ENCODE measurements around the gene CKMT1B. TPM values are rescaled to one million over a fixed set of nuclear protein-coding genes. Genes with fewer than 3 reads are reported as not detected.
"Not testable (repeated sequence)": the region's sequence is repeated elsewhere in the genome, so short reads cannot be mapped to it uniquely, and the experiment has no call there.

CKMT1B gene
- total RNA-seq (2012; rRNA removed), result 0.25 TPM in 1 of 2 replicates, not detected in the other

GRCh38 chr15:43593328-43594190 is at the start of gene CKMT1B:
TSS of gene CKMT1B (plus strand) at chr15:43594027. CDS start at chr15:43594219, 192 bp downstream.
- H3K9me3 ChIP-seq (replicated peaks; ENCODE audit: low read length); H3K27me3 ChIP-seq (ENCODE audit: control insufficient read depth, insufficient read depth, low read length); H3K4me2 ChIP-seq (ENCODE audit: low read length); H3K9ac ChIP-seq (ENCODE audit: low read depth, low read length); H3K4me3 ChIP-seq (ENCODE audit: low read length); H3K36me3 ChIP-seq (ENCODE audit: insufficient read depth, low read length); H3K4me1 ChIP-seq (ENCODE audit: control insufficient read depth, insufficient read depth, low read length): not testable (repeated sequence)

DNA sequence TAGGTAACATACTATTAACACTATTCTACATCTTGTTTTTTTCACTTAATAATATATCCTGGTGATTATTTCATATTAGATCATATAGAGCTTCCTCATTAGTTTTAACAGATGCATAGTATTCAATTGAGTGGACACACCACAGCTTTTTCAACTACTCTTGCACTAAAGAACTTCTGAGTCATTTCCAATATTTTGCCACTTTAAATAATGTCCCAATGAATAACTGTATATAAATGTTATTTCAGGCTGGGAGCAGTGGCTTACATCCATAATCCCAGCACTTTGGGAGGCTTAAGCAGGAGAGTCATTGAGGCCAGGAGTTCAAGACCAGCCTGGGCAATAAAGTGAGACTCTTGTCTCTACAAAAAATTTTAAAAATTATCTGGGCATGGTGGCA is 49.6 kb upstream of the CKMT1B start:
- H3K9ac ChIP-seq (ENCODE audit: low read depth, low read length), result no peak overlapping the region

GRCh38 chr15:43545426-43545825 is 48.4 kb upstream of the CKMT1B start:
- H3K27me3 ChIP-seq (ENCODE audit: control insufficient read depth, insufficient read depth, low read length), result no peaks in the 10 kb centered on the region
- no peak overlapping the region for H3K4me2 ChIP-seq (ENCODE audit: low read length)
- peaks cover 1% of the 10 kb centered on the region for H3K4me1 ChIP-seq (ENCODE audit: control insufficient read depth, insufficient read depth, low read length)
- H3K9me3 ChIP-seq (replicated peaks; ENCODE audit: low read length), result no peaks in the 10 kb centered on the region
- no peak overlapping the region for H3K9ac ChIP-seq (ENCODE audit: low read depth, low read length)
- no peaks in the 10 kb centered on the region for H3K36me3 ChIP-seq (ENCODE audit: insufficient read depth, low read length)
- H3K4me3 ChIP-seq (ENCODE audit: low read length), result no peak overlapping the region

More for the DNA sequence above, 49.6 kb upstream of the CKMT1B start:
- Histone ChIP-seq H3K4me1 (ENCODE audit: control insufficient read depth, insufficient read depth, low read length) (no peaks in the 10 kb centered on the region), H3K27me3 (ENCODE audit: control insufficient read depth, insufficient read depth, low read length) (no peaks in the 10 kb centered on the region), H3K36me3 (ENCODE audit: insufficient read depth, low read length) (no peaks in the 10 kb centered on the region), H3K4me3 (ENCODE audit: low read length) (no peak overlapping the region), H3K9me3 (replicated peaks; ENCODE audit: low read length) (no peaks in the 10 kb centered on the region), H3K4me2 (ENCODE audit: low read length) (no peak overlapping the region)

GRCh38 chr15:43547539-43547938 is 46.3 kb upstream of the CKMT1B start:
- Histone ChIP-seq H3K4me1 (ENCODE audit: control insufficient read depth, insufficient read depth, low read length) (peaks cover 10% of the 10 kb centered on the region), H3K4me2 (ENCODE audit: low read length) (no peak overlapping the region), H3K9ac (ENCODE audit: low read depth, low read length) (no peak overlapping the region), H3K27me3 (ENCODE audit: control insufficient read depth, insufficient read depth, low read length) (no peaks in the 10 kb centered on the region), H3K36me3 (ENCODE audit: insufficient read depth, low read length) (no peaks in the 10 kb centered on the region), H3K9me3 (replicated peaks; ENCODE audit: low read length) (no peaks in the 10 kb centered on the region), H3K4me3 (ENCODE audit: low read length) (no peak overlapping the region)

- no peak overlapping the region for H3K9ac ChIP-seq (ENCODE audit: low read depth, low read length)
- H3K36me3 ChIP-seq (ENCODE audit: insufficient read depth, low read length), result no peaks in the 10 kb centered on the region
Observed at GRCh38 chr15:43550527-43551363, 43.1 kb upstream of the CKMT1B start.

DNA sequence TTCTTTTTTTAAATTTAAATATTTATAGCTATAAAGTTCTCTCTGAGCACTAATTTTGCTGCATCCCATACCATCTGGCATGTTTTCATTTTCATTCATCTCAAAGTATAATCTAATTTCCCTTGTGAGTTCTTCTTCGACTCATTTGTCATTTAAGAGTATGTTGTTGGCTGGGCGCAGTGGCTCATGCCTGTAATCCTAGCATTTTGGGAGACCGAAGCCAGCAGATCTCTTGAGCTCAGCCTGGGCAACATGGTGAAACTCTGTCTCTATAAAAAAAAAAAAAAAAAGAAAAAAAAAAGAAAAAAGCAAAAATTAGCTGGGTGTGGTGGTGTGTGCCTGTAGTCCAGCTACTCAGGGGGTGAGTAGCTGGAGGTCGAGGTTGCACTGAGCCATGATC is 41.6 kb upstream of the CKMT1B start:
- Histone ChIP-seq H3K4me2 (ENCODE audit: low read length) (no peak overlapping the region), H3K9ac (ENCODE audit: low read depth, low read length) (no peak overlapping the region), H3K4me1 (ENCODE audit: control insufficient read depth, insufficient read depth, low read length) (peaks cover 10% of the 10 kb centered on the region), H3K27me3 (ENCODE audit: control insufficient read depth, insufficient read depth, low read length) (no peaks in the 10 kb centered on the region), H3K4me3 (ENCODE audit: low read length) (no peak overlapping the region), H3K9me3 (replicated peaks; ENCODE audit: low read length) (no peaks in the 10 kb centered on the region), H3K36me3 (ENCODE audit: insufficient read depth, low read length) (no peaks in the 10 kb centered on the region)

More at GRCh38 chr15:43550527-43551363, 43.1 kb upstream of the CKMT1B start:
- no peak overlapping the region for H3K4me3 ChIP-seq (ENCODE audit: low read length)
- H3K27me3 ChIP-seq (ENCODE audit: control insufficient read depth, insufficient read depth, low read length), result no peaks in the 10 kb centered on the region
- no peaks in the 10 kb centered on the region for H3K9me3 ChIP-seq (replicated peaks; ENCODE audit: low read length)
- H3K4me2 ChIP-seq (ENCODE audit: low read length), result no peak overlapping the region
- H3K4me1 ChIP-seq (ENCODE audit: control insufficient read depth, insufficient read depth, low read length), result peaks cover 10% of the 10 kb centered on the region

DNA sequence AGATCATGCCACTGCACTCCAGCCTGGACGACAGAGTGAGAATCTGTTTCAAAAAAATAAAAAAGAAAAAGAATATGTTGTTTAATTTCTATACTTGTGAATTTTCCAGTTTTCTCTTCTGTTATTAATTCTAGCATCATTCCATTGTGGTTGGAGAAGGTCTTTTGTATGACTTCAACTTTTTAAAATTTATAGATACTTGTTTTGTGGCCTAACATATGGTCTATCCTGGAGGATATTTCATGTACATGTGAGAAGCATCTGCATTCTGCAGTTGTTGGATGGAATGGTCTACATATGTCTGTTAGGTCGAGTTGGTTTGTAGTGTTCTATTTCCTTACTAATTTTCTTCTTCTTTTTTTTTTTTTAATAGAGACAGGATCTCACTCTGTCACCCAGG is 40.8 kb upstream of the CKMT1B start:
- H3K4me1 ChIP-seq (ENCODE audit: control insufficient read depth, insufficient read depth, low read length), result peaks cover 10% of the 10 kb centered on the region
- H3K9me3 ChIP-seq (replicated peaks; ENCODE audit: low read length), result no peaks in the 10 kb centered on the region
- H3K9ac ChIP-seq (ENCODE audit: low read depth, low read length), result no peak overlapping the region
- no peaks in the 10 kb centered on the region for H3K27me3 ChIP-seq (ENCODE audit: control insufficient read depth, insufficient read depth, low read length)
- no peaks in the 10 kb centered on the region for H3K36me3 ChIP-seq (ENCODE audit: insufficient read depth, low read length)
- no peak overlapping the region for H3K4me2 ChIP-seq (ENCODE audit: low read length)
- H3K4me3 ChIP-seq (ENCODE audit: low read length), result no peak overlapping the region

- H3K4me2 ChIP-seq (ENCODE audit: low read length); H3K4me3 ChIP-seq (ENCODE audit: low read length); H3K27me3 ChIP-seq (ENCODE audit: control insufficient read depth, insufficient read depth, low read length); H3K9ac ChIP-seq (ENCODE audit: low read depth, low read length); H3K9me3 ChIP-seq (replicated peaks; ENCODE audit: low read length); H3K36me3 ChIP-seq (ENCODE audit: insufficient read depth, low read length); H3K4me1 ChIP-seq (ENCODE audit: control insufficient read depth, insufficient read depth, low read length): not testable (repeated sequence)
Observed at GRCh38 chr15:43562753-43563152, 31.1 kb upstream of the CKMT1B start.

- H3K9ac ChIP-seq (ENCODE audit: low read depth, low read length); H3K36me3 ChIP-seq (ENCODE audit: insufficient read depth, low read length); H3K4me3 ChIP-seq (ENCODE audit: low read length); H3K27me3 ChIP-seq (ENCODE audit: control insufficient read depth, insufficient read depth, low read length); H3K9me3 ChIP-seq (replicated peaks; ENCODE audit: low read length); H3K4me1 ChIP-seq (ENCODE audit: control insufficient read depth, insufficient read depth, low read length); H3K4me2 ChIP-seq (ENCODE audit: low read length): not testable (repeated sequence)
Observed at GRCh38 chr15:43563793-43564192, 30.0 kb upstream of the CKMT1B start.

- H3K36me3 ChIP-seq (ENCODE audit: insufficient read depth, low read length), result not testable (repeated sequence)
Observed at GRCh38 chr15:43566615-43567014, 27.2 kb upstream of the CKMT1B start.

DNA sequence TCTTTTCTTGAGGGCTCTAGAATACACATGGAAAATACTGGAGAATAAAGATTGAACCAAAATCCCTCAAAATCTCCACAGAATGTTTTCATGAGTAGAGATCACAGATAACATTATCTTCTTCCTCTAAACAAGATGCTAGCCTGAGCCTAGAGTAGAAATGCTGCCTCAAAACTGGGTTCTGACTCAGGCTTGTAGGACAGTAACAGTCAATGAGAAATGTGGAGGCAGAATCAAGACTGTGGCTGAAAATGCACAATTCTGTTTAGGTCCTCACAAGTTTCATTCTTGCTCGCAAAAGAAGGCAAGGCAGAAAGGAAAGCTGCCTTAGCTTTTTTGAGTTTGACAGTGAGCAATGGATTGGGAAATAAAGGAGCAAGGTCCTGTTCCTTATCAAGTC is 19.2 kb upstream of the CKMT1B start:
- not testable (repeated sequence) for H3K4me3 ChIP-seq (ENCODE audit: low read length); H3K9me3 ChIP-seq (replicated peaks; ENCODE audit: low read length); H3K4me2 ChIP-seq (ENCODE audit: low read length); H3K36me3 ChIP-seq (ENCODE audit: insufficient read depth, low read length); H3K27me3 ChIP-seq (ENCODE audit: control insufficient read depth, insufficient read depth, low read length); H3K9ac ChIP-seq (ENCODE audit: low read depth, low read length); H3K4me1 ChIP-seq (ENCODE audit: control insufficient read depth, insufficient read depth, low read length)

More at GRCh38 chr15:43566615-43567014, 27.2 kb upstream of the CKMT1B start:
- not testable (repeated sequence) for H3K9me3 ChIP-seq (replicated peaks; ENCODE audit: low read length); H3K27me3 ChIP-seq (ENCODE audit: control insufficient read depth, insufficient read depth, low read length); H3K9ac ChIP-seq (ENCODE audit: low read depth, low read length); H3K4me1 ChIP-seq (ENCODE audit: control insufficient read depth, insufficient read depth, low read length); H3K4me3 ChIP-seq (ENCODE audit: low read length); H3K4me2 ChIP-seq (ENCODE audit: low read length)
